ENCODE measurements around the gene RAB15.

RAB15 gene

GRCh38 chr14:64971943-64972791 lies at the start of gene RAB15:
RAB15 (minus strand) TSS chr14:64972336; CDS start chr14:64972076, 260 bp downstream.
- DNase-seq = peak; percentile 36

- peak; percentile 56 for DNase-seq
Measured at GRCh38 chr14:65019944-65020566, 47.9 kb upstream of the RAB15 start.

GRCh38 chr14:65016471-65016870 lies 44.3 kb upstream of the RAB15 start:
- no peak for DNase-seq

- DNase-seq = no peak
Measured at GRCh38 chr14:65015391-65015790, 43.3 kb upstream of the RAB15 start.

- DNase-seq = no peak
Measured at GRCh38 chr14:65012353-65012752, 40.2 kb upstream of the RAB15 start.

- no peak for DNase-seq
Measured at GRCh38 chr14:65011538-65011937, 39.4 kb upstream of the RAB15 start.

GRCh38 chr14:65010211-65010931 lies 38.2 kb upstream of the RAB15 start:
- DNase-seq = no peak

- DNase-seq = no peak
Measured at GRCh38 chr14:65007202-65007601, 35.1 kb upstream of the RAB15 start.

GRCh38 chr14:65006261-65006721 lies 34.2 kb upstream of the RAB15 start:
- DNase-seq = no peak

- DNase-seq = no peak
Measured at GRCh38 chr14:65003394-65003793, 31.3 kb upstream of the RAB15 start.

GRCh38 chr14:65002586-65003210 lies 30.6 kb upstream of the RAB15 start:
- DNase-seq = no peak

GRCh38 chr14:65001723-65002122 lies 29.6 kb upstream of the RAB15 start:
- no peak for DNase-seq

- DNase-seq = no peak
Measured at GRCh38 chr14:65000898-65001591, 28.9 kb upstream of the RAB15 start.

- DNase-seq = no peak
Measured at GRCh38 chr14:64998455-64998931, 26.4 kb upstream of the RAB15 start.

GRCh38 chr14:64997108-64997794 lies 25.1 kb upstream of the RAB15 start:
- DNase-seq = no peak

- DNase-seq = no peak
Measured at GRCh38 chr14:64995291-64995690, 23.2 kb upstream of the RAB15 start.

- no peak for DNase-seq
Measured at GRCh38 chr14:64994540-64994939, 22.4 kb upstream of the RAB15 start.

- DNase-seq = no peak
Measured at GRCh38 chr14:64993266-64993930, 21.3 kb upstream of the RAB15 start.

- no peak for DNase-seq
Measured at GRCh38 chr14:64992328-64992885, 20.3 kb upstream of the RAB15 start.

GRCh38 chr14:64990939-64991338 lies 18.8 kb upstream of the RAB15 start:
- DNase-seq = no peak

GRCh38 chr14:64990296-64990695 lies 18.2 kb upstream of the RAB15 start:
- DNase-seq = no peak
